Activated CD8-positive, alpha-beta T cell treated with anti-CD3 and anti-CD28 coated beads for 36 hours (primary cell): Measurements from ENCODE around the gene CARD14. TPM values are rescaled to one million over a fixed set of nuclear protein-coding genes. Genes with fewer than 3 reads are reported as not detected.

Experiments used
- ATAC-seq: fragments of 200-7000 bp; cut with Tn5 transposase; one replicate; pipeline ENCODE4 v1.10.0; 2021; ENCODE audit warnings: mild to moderate bottlenecking, moderate library complexity
- CTCF ChIA-PET: fragments of 350-600 bp; sonication (Branson Sonifier 250); formaldehyde crosslinking; loops from one replicate; lab custom pipeline; 2021; ENCODE audit warnings: antibody characterized with exemption; lab: Charles Lee
- POLR2A ChIA-PET: fragments of 350-600 bp; sonication (Branson Sonifier 250); formaldehyde crosslinking; loops from one replicate; lab custom pipeline; 2021; ENCODE audit warnings: antibody characterized with exemption; lab: Charles Lee
- DNase-seq: peaks from one replicate; pipeline ENCODE4 v3.0.0-alpha.2; 2020
- H3K27ac Mint-ChIP-seq: one replicate; pipeline ENCODE4 v1.8.0; 2021; ENCODE audit warnings: mild to moderate bottlenecking, mixed read lengths
- H3K27me3 Mint-ChIP-seq: one replicate; pipeline ENCODE4 v1.8.0; 2021; ENCODE audit warnings: mixed read lengths
- H3K36me3 Mint-ChIP-seq: one replicate; pipeline ENCODE4 v1.8.0; 2021; ENCODE audit warnings: low read depth, mixed read lengths
- H3K4me1 Mint-ChIP-seq: one replicate; pipeline ENCODE4 v1.8.0; 2021; ENCODE audit warnings: low read depth, mixed read lengths
- H3K4me3 Mint-ChIP-seq: one replicate; pipeline ENCODE4 v1.8.0; 2021; ENCODE audit warnings: mild to moderate bottlenecking, moderate library complexity, mixed read lengths
- H3K9me3 Mint-ChIP-seq: one replicate; pipeline ENCODE4 v1.8.0; 2021; ENCODE audit warnings: mixed read lengths
- CTCF ChIP-seq: fragments of 200-600 bp; IDR thresholded peaks from one replicate; pipeline ENCODE4 v1.8.0; 2022; ENCODE audit warnings: antibody characterized with exemption, mild to moderate bottlenecking
- intact Hi-C: fragments of 100-400 bp; cut with micrococcal nuclease; formaldehyde crosslinking; loops from one replicate; pipeline ENCODE4 v1.10.0; 2022
- total RNA-seq, 2 experiments: library from RNA; stranded (reverse); gene quantifications; one replicate each; pipeline ENCODE4 v1.2.3, GENCODE V29; 2021

CARD14 gene
- total RNA-seq, 2 experiments from 2014 or later, result 0.11 to 0.50 TPM

GRCh38 chr17:80147035-80147822 lies 22.6 kb upstream of the CARD14 start, which contains the start of gene EIF4A3:
TSS of gene EIF4A3 (minus strand) at chr17:80147128. CDS start at chr17:80146961, 167 bp downstream.
- Mint-ChIP-seq H3K27me3 (no peaks in the 10 kb centered on the region), H3K4me1 (peaks cover 36% of the 10 kb centered on the region), H3K9me3 (peaks cover 4% of the 10 kb centered on the region), H3K4me3 (peak within 1 kb of the TSS; percentile 84), H3K36me3 (peaks cover 35% of the 10 kb centered on the region), H3K27ac (peak within 1 kb of the TSS; percentile 94)
- DNase-seq (peak; percentile 99), ATAC-seq (peak; percentile 93)
- POLR2A ChIA-PET, result interaction anchor here (0.6 to 2.3 kb wide), 13 partner anchors 11 to 483 kb away, joined by 3 to 22 read pairs (median 4); partner anchors contain the start of genes CBX8 and GAA
- intact Hi-C loops, result no loop called here
- CTCF ChIA-PET, result interaction anchor here (1.4 to 2.4 kb wide), 3 partner anchors 46 to 139 kb away, joined by 3 to 14 read pairs (median 5); partner anchors contain the start of gene GAA
- TF ChIP-seq CTCF, result no peak

GRCh38 chr17:80151333-80151732 lies 18.5 kb upstream of the CARD14 start:
- intact Hi-C loops, result no loop called here
- H3K9me3 Mint-ChIP-seq, result peaks cover 11% of the 10 kb centered on the region
- H3K4me3 Mint-ChIP-seq, result no peak overlapping the region
- H3K27me3 Mint-ChIP-seq, result no peaks in the 10 kb centered on the region
- peaks cover 4% of the 10 kb centered on the region for H3K36me3 Mint-ChIP-seq
- H3K4me1 Mint-ChIP-seq, result peaks cover 13% of the 10 kb centered on the region
- POLR2A ChIA-PET, result interaction anchor here (2.3 kb wide), 1 partner anchor 11 kb away, joined by 9 read pairs; no protein-coding TSS in a partner anchor
- ATAC-seq (no peak), DNase-seq (no peak)
- CTCF ChIA-PET, result interaction anchor here (1.0 to 1.5 kb wide), 3 partner anchors 23 to 50 kb away, joined by 3 read pairs; partner anchors contain the start of gene GAA
- no peak for TF ChIP-seq CTCF
- no peak overlapping the region for H3K27ac Mint-ChIP-seq

- Mint-ChIP-seq H3K36me3 (peaks cover under 1% of the 10 kb centered on the region), H3K9me3 (peaks cover 11% of the 10 kb centered on the region), H3K27ac (no peak overlapping the region), H3K4me1 (peaks cover 13% of the 10 kb centered on the region), H3K4me3 (no peak overlapping the region), H3K27me3 (no peaks in the 10 kb centered on the region)
- intact Hi-C loops, result no loop called here
- DNase-seq (peak; percentile 49), ATAC-seq (peak; percentile 52)
- ChIA-PET CTCF (interaction anchor here (1.5 kb wide), 1 partner anchor 44 kb away, joined by 3 read pairs; no protein-coding TSS in a partner anchor), POLR2A (no interaction called here)
- TF ChIP-seq CTCF, result no peak
Measured at GRCh38 chr17:80152081-80152702, 17.6 kb upstream of the CARD14 start.

GRCh38 chr17:80153004-80153403 lies 16.8 kb upstream of the CARD14 start:
- H3K4me3 Mint-ChIP-seq, result no peak overlapping the region
- ChIA-PET CTCF (no interaction called here), POLR2A (no interaction called here)
- no peak for TF ChIP-seq CTCF
- peaks cover 13% of the 10 kb centered on the region for H3K4me1 Mint-ChIP-seq
- no peaks in the 10 kb centered on the region for H3K36me3 Mint-ChIP-seq
- H3K27ac Mint-ChIP-seq, result no peak overlapping the region
- H3K27me3 Mint-ChIP-seq, result no peaks in the 10 kb centered on the region
- no peak for DNase-seq
- intact Hi-C loops, result no loop called here
- H3K9me3 Mint-ChIP-seq, result peaks cover 11% of the 10 kb centered on the region
- ATAC-seq, result no peak
